ENCODE data around the gene PDIA6. TPM values are rescaled to one million over a fixed set of nuclear protein-coding genes. Genes with fewer than 3 reads are reported as not detected.

Gene PDIA6
- total and polyA plus RNA-seq, 2 donors (not counting 1 experiment from before 2014, with no cell fraction given) = 420 to 491 TPM

DNA sequence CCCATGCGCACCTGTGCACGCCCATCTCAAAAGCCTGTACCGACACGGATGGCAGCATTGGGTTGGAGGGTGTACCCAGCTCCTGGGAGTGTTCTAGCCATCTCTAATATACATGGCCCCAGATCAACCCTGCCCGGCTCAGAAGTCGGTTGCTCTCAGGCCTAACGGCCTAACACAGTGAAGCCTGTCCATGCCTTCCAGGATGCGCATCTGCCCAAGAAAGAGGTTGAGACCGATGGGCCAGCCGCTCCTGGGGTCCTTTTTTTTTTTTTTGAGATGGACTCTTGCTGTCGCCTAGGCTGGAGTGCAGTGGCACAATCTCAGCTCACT, 32.1 kb downstream of the PDIA6 start:
- no peak for DNase-seq (ENCODE audit: low read depth in 2 of 2)
- H3K36me3 ChIP-seq (ENCODE audit: control insufficient read depth, insufficient read depth, low read length) = peaks cover 23% of the 10 kb centered on the region
- no peaks in the 10 kb centered on the region for H4K20me1 ChIP-seq (ENCODE audit: control insufficient read depth, extremely low read depth, insufficient read depth, low read length)
- H3K27me3 ChIP-seq (ENCODE audit: control insufficient read depth, insufficient read depth, low read length) = no peaks in the 10 kb centered on the region
- no peak overlapping the region for H3K4me3 ChIP-seq (replicated peaks in 1 of 4; ENCODE audit: control extremely low read depth in 1 of 4, insufficient read depth in 1 of 4, low read depth in 3 of 4, low read length in 4 of 4)
- H3K27ac ChIP-seq (ENCODE audit: insufficient read depth, low read length) = no peak overlapping the region
- H3K4me1 ChIP-seq (ENCODE audit: control insufficient read depth, extremely low read depth, insufficient read depth, low read length) = no peaks in the 10 kb centered on the region
- H3K79me2 ChIP-seq (ENCODE audit: control insufficient read depth, insufficient read depth, low read length) = no peaks in the 10 kb centered on the region
- no peak overlapping the region for H2AFZ ChIP-seq (ENCODE audit: low read length)
- H3K9me3 ChIP-seq (ENCODE audit: control insufficient read depth, insufficient read depth, low read depth, low read length) = no peaks in the 10 kb centered on the region
- H3K4me2 ChIP-seq (ENCODE audit: extremely low read depth, insufficient read depth, low read length) = no peak overlapping the region
- TF ChIP-seq EZH2 (IDR thresholded peaks at IDR 0.05; ENCODE audit: low read length, missing control alignments) = no peak
- TF ChIP-seq, protein P1, sequence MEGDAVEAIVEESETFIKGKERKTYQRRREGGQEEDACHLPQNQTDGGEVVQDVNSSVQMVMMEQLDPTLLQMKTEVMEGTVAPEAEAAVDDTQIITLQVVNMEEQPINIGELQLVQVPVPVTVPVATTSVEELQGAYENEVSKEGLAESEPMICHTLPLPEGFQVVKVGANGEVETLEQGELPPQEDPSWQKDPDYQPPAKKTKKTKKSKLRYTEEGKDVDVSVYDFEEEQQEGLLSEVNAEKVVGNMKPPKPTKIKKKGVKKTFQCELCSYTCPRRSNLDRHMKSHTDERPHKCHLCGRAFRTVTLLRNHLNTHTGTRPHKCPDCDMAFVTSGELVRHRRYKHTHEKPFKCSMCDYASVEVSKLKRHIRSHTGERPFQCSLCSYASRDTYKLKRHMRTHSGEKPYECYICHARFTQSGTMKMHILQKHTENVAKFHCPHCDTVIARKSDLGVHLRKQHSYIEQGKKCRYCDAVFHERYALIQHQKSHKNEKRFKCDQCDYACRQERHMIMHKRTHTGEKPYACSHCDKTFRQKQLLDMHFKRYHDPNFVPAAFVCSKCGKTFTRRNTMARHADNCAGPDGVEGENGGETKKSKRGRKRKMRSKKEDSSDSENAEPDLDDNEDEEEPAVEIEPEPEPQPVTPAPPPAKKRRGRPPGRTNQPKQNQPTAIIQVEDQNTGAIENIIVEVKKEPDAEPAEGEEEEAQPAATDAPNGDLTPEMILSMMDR (conservative IDR thresholded peaks at IDR 0.05 in 1 of 2, IDR thresholded peaks at IDR 0.05 in 1 of 2; ENCODE audit: low read depth in 1 of 2, low read length in 2 of 2) = no peak
- no peak overlapping the region for H3K9ac ChIP-seq (ENCODE audit: insufficient read depth, low read length)

DNA sequence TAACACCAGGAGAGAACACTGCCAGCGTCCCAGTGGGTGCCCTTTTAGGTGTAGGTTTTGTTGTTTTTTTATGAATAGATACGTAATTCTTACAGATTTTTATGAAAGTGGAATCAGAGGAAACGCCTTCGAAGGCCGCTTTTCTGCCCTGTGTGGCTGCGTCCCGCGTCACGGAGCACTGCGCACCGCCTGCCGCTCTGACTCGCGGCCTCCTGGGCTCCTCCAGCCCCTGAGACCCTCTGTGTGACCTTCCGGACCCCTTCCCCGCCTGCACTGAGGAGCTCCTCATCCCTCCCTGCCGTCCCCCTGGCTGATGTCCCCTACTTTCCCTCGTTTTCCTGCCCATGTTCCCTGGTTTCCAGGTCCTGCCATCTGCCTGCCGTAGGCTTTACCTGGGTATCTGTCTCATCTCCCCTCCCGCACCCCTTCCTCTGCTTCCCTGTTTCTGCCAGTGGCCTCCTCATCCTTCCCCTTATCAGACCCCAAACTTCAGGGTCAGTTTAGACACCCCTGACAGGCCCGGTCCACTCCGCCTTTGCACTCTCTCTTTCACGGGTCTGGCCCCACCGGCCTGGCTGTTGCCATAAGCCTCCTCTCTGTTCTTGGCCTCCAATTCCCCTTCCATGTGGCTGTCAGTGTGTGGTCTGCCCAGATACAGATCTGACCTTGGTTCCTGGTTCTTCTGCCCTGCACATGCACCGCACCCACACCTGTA, 32.7 kb downstream of the PDIA6 start:
- H3K4me1 ChIP-seq (ENCODE audit: control insufficient read depth, extremely low read depth, insufficient read depth, low read length) = no peaks in the 10 kb centered on the region
- H3K27me3 ChIP-seq (ENCODE audit: control insufficient read depth, insufficient read depth, low read length) = no peaks in the 10 kb centered on the region
- H4K20me1 ChIP-seq (ENCODE audit: control insufficient read depth, extremely low read depth, insufficient read depth, low read length) = no peaks in the 10 kb centered on the region
- no peak overlapping the region for H3K9ac ChIP-seq (ENCODE audit: insufficient read depth, low read length)
- DNase-seq (ENCODE audit: low read depth in 2 of 2) = no peak
- H3K4me2 ChIP-seq (ENCODE audit: extremely low read depth, insufficient read depth, low read length) = no peak overlapping the region
- H3K79me2 ChIP-seq (ENCODE audit: control insufficient read depth, insufficient read depth, low read length) = no peaks in the 10 kb centered on the region
- H3K9me3 ChIP-seq (ENCODE audit: control insufficient read depth, insufficient read depth, low read depth, low read length) = no peaks in the 10 kb centered on the region
- no peak overlapping the region for H3K4me3 ChIP-seq (replicated peaks in 1 of 4; ENCODE audit: control extremely low read depth in 1 of 4, insufficient read depth in 1 of 4, low read depth in 3 of 4, low read length in 4 of 4)
- H2AFZ ChIP-seq (ENCODE audit: low read length) = no peak overlapping the region
- H3K27ac ChIP-seq (ENCODE audit: insufficient read depth, low read length) = no peak overlapping the region
- no peak for TF ChIP-seq EZH2 (IDR thresholded peaks at IDR 0.05; ENCODE audit: low read length, missing control alignments)
- TF ChIP-seq, protein P1 (conservative IDR thresholded peaks at IDR 0.05 in 1 of 2, IDR thresholded peaks at IDR 0.05 in 1 of 2; ENCODE audit: low read depth in 1 of 2, low read length in 2 of 2) = no peak
- H3K36me3 ChIP-seq (ENCODE audit: control insufficient read depth, insufficient read depth, low read length) = peaks cover 23% of the 10 kb centered on the region

DNA sequence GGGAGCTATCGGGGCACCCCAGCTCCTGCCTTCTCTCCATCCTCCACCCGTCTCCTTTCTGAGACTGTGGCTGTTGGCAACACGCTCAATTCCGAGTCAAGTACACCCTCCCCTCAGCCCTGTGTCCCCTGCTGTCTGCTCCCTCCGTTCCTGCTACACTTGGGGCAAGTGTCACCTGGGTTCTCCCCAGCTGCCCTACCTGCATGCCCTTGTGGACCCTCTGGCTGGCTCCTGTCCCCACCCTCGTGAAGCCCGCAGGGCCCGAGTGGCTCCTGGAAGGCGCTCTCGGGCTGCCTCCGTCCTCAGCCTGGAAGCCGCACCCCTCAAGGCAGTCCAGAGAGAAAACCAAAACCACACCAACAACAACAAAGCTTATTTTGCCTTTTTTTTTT, 33.9 kb downstream of the PDIA6 start:
- no peaks in the 10 kb centered on the region for H3K79me2 ChIP-seq (ENCODE audit: control insufficient read depth, insufficient read depth, low read length)
- H3K4me2 ChIP-seq (ENCODE audit: extremely low read depth, insufficient read depth, low read length) = no peak overlapping the region
- H3K27ac ChIP-seq (ENCODE audit: insufficient read depth, low read length) = no peak overlapping the region
- no peak overlapping the region for H2AFZ ChIP-seq (ENCODE audit: low read length)
- H3K9me3 ChIP-seq (ENCODE audit: control insufficient read depth, insufficient read depth, low read depth, low read length) = no peaks in the 10 kb centered on the region
- no peak overlapping the region for H3K9ac ChIP-seq (ENCODE audit: insufficient read depth, low read length)
- no peak overlapping the region for H3K4me3 ChIP-seq (replicated peaks in 1 of 4; ENCODE audit: control extremely low read depth in 1 of 4, insufficient read depth in 1 of 4, low read depth in 3 of 4, low read length in 4 of 4)
- H3K4me1 ChIP-seq (ENCODE audit: control insufficient read depth, extremely low read depth, insufficient read depth, low read length) = no peaks in the 10 kb centered on the region
- TF ChIP-seq, protein P1 (conservative IDR thresholded peaks at IDR 0.05 in 1 of 2, IDR thresholded peaks at IDR 0.05 in 1 of 2; ENCODE audit: low read depth in 1 of 2, low read length in 2 of 2) = no peak
- no peak for TF ChIP-seq EZH2 (IDR thresholded peaks at IDR 0.05; ENCODE audit: low read length, missing control alignments)
- peaks cover 17% of the 10 kb centered on the region for H3K36me3 ChIP-seq (ENCODE audit: control insufficient read depth, insufficient read depth, low read length)
- no peaks in the 10 kb centered on the region for H3K27me3 ChIP-seq (ENCODE audit: control insufficient read depth, insufficient read depth, low read length)
- H4K20me1 ChIP-seq (ENCODE audit: control insufficient read depth, extremely low read depth, insufficient read depth, low read length) = no peaks in the 10 kb centered on the region
- DNase-seq (ENCODE audit: low read depth in 2 of 2) = no peak

All from fibroblast of lung (primary cell).